Suprapubic skin (tissue), 4 donors: ENCODE measurements around the gene IER2.

Experiments used
- EP300 ChIP-seq: sonication (generic); formaldehyde crosslinking; IDR thresholded peaks from one replicate; pipeline ENCODE4 v1.6.1; 2017; ENCODE audit warnings: antibody characterized with exemption
- POLR2AphosphoS5 ChIP-seq, 3 donors: sonication (generic); formaldehyde crosslinking; IDR thresholded peaks; one replicate each; pipeline ENCODE4 v1.6.1; 2017; ENCODE audit warnings: antibody characterized with exemption in 3 of 3
- TF ChIP-seq, protein P1 (sequence below), 2 donors: fragments of 200-600 bp in 1 of 2; fragments of 450-650 bp in 1 of 2; sonication (generic) in 1 of 2; IDR thresholded peaks; one replicate each; pipeline ENCODE4 v1.5.1; 2016 to 2019; ENCODE audit warnings: antibody characterized with exemption in 2 of 2, mild to moderate bottlenecking in 1 of 2, moderate library complexity in 1 of 2

DNA sequence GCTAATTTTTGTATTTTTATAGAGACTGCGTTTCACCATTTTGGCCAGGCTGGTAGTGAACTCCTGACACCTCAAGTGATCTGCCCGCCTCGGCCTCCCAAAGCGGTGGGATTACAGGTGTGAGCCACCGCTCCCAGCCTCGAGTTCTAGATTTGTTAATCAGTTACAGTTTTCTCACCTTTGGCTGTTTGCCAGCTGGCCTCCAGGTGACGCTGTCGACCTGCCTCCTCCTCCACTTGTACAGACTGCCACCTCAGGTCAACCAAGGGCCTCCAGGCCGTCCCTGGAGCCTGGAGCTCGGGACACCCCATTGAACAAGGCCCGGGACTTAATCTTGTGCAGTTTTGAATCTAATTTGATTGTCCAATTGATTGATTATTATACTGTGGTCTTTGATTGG lies 45.5 kb downstream of the IER2 start:
- TF ChIP-seq, protein P1, sequence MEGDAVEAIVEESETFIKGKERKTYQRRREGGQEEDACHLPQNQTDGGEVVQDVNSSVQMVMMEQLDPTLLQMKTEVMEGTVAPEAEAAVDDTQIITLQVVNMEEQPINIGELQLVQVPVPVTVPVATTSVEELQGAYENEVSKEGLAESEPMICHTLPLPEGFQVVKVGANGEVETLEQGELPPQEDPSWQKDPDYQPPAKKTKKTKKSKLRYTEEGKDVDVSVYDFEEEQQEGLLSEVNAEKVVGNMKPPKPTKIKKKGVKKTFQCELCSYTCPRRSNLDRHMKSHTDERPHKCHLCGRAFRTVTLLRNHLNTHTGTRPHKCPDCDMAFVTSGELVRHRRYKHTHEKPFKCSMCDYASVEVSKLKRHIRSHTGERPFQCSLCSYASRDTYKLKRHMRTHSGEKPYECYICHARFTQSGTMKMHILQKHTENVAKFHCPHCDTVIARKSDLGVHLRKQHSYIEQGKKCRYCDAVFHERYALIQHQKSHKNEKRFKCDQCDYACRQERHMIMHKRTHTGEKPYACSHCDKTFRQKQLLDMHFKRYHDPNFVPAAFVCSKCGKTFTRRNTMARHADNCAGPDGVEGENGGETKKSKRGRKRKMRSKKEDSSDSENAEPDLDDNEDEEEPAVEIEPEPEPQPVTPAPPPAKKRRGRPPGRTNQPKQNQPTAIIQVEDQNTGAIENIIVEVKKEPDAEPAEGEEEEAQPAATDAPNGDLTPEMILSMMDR (IDR thresholded peaks at IDR 0.05) = no peak
- TF ChIP-seq EP300 (no peak), POLR2AphosphoS5 (IDR thresholded peaks at IDR 0.05) (no peak)
